Right kidney (tissue), 1 donor: ENCODE measurements around the gene ASCL5.

Source experiments
- DNase-seq: peaks from one replicate; pipeline ENCODE4 v3.0.0-alpha.2; 2016

ASCL5 gene

GRCh38 chr1:201110616-201111015 is 16.4 kb downstream of the ASCL5 start:
- no peak for DNase-seq

GRCh38 chr1:201110138-201110537 is 16.8 kb downstream of the ASCL5 start:
- DNase-seq: no peak

- no peak for DNase-seq
Observed at GRCh38 chr1:201109651-201110050, 17.3 kb downstream of the ASCL5 start.

GRCh38 chr1:201108614-201109013 is 18.4 kb downstream of the ASCL5 start:
- DNase-seq: no peak

GRCh38 chr1:201105688-201106087 is 21.3 kb downstream of the ASCL5 start:
- no peak for DNase-seq

- DNase-seq: no peak
Observed at GRCh38 chr1:201104141-201104540, 22.8 kb downstream of the ASCL5 start.

- no peak for DNase-seq
Observed at GRCh38 chr1:201103666-201104065, 23.3 kb downstream of the ASCL5 start.

GRCh38 chr1:201100169-201100930 is 26.6 kb downstream of the ASCL5 start:
- DNase-seq: no peak

- no peak for DNase-seq
Observed at GRCh38 chr1:201098992-201099677, 27.8 kb downstream of the ASCL5 start.

- DNase-seq: no peak
Observed at GRCh38 chr1:201096977-201097856, 29.8 kb downstream of the ASCL5 start.

- DNase-seq: no peak
Observed at GRCh38 chr1:201096041-201096461, 30.9 kb downstream of the ASCL5 start.

GRCh38 chr1:201095581-201095980 is 31.4 kb downstream of the ASCL5 start:
- DNase-seq: no peak

- DNase-seq: no peak
Observed at GRCh38 chr1:201094832-201095231, 32.2 kb downstream of the ASCL5 start.

GRCh38 chr1:201093962-201094361 is 33.0 kb downstream of the ASCL5 start:
- no peak for DNase-seq

GRCh38 chr1:201093561-201093960 is 33.4 kb downstream of the ASCL5 start:
- no peak for DNase-seq

GRCh38 chr1:201092738-201093137 is 34.2 kb downstream of the ASCL5 start:
- no peak for DNase-seq

- no peak for DNase-seq
Observed at GRCh38 chr1:201091256-201091655, 35.7 kb downstream of the ASCL5 start.

GRCh38 chr1:201090541-201090940 is 36.4 kb downstream of the ASCL5 start:
- no peak for DNase-seq

- no peak for DNase-seq
Observed at GRCh38 chr1:201089596-201089995, 37.4 kb downstream of the ASCL5 start.

- DNase-seq: no peak
Observed at GRCh38 chr1:201088901-201089525, 38.0 kb downstream of the ASCL5 start.

- DNase-seq: no peak
Observed at GRCh38 chr1:201088395-201088794, 38.6 kb downstream of the ASCL5 start.
